ENCODE data around the gene CEACAM18.
"Not testable (repeated sequence)": the region's sequence is repeated elsewhere in the genome, so short reads cannot be mapped to it uniquely, and the experiment has no call there.

The CEACAM18 gene

GRCh38 chr19:51462276-51462675 lies 16.1 kb upstream of the CEACAM18 start:
- no peak for DNase-seq

DNA sequence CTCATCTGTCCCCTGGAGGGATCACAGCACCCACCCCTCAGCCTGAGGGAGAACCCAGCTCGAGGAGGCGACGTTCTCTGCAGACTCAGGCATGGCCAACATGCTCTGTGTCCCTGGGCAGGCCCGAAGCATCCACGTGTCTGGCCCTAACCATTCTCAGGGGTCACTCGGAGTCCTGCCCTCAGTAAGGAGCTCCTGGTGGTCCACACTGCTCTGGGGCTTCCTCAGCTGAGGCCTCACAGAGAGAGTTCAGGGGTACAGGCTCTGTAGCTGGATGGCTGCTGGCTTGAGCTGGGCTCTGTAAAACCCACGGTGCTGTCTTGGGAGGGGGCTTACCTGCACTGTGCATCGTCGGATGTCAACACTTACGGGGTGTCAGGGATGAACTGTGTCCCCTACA lies 15.7 kb upstream of the CEACAM18 start:
- no peak for DNase-seq

DNA sequence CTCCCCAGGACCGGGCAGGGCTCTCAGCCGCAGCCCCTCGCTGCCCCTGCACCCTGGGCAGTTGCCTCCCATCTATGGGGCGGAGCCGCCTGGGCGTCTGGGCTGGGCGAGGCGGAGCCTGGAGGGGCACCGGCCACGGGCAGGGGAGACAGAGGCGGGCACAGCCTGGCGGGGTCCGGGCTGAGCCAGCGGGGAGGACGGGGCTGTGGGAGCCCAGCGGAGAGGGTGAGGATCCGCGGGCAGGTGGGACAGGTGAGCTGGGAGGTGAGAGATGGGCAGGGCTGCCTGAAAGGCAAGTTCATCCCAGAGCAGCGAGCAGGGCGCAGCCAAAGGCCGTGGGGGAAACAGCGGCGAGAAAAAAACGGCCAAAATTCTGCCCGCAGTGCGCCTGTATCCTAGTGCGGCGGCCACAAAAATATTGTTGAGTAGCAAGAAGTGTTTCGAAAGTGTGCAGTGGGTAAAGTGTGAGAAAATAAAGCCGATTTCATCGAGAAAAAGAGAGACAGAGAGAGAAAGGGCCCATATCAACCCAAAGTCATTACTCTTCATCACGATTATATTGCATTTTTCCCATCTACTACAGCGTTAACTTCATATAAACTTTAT lies 14.3 kb upstream of the CEACAM18 start:
- DNase-seq: not testable (repeated sequence)

DNA sequence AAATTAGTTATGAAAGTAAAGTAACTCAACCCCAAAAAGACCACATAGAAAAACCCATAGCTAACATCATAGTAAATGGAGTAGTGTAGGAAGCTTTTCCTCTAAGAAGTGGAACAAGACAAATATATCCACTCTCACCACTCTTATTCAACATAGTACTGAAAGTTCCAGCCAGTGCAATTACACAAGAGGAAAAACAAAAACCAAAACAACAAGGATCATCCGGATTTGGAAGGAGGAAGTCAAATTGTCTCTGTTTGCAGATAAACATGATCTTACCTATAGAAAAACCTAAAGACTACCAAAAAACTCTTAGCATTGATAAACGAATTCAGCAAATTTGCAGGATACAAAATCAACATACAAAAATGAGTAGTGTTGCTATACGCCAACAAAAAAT lies 11.6 kb upstream of the CEACAM18 start:
- no peak for DNase-seq

- DNase-seq: no peak
Measured at GRCh38 chr19:51467864-51468544, 10.3 kb upstream of the CEACAM18 start.

- no peak for DNase-seq
Measured at GRCh38 chr19:51468545-51468920, 9.8 kb upstream of the CEACAM18 start.

DNA sequence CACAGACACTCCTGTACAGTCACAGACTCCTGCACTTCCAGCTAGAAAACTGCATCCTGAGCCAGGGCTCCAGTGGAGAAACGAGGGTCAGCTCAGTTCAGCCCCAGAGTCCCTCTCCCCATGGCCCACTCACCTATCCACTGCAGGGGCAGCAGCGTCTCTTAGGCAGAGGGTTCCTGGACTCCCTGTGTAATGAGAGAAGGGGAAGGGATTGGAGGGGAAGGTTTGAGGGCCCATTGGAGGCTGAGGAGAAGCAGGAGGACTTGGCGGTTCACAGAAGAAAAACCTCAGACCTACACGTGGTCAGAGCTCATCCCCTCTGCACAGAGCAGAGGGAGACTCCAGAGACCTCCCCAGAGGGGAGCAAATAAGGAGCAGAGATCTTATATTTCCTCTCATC lies 9.2 kb upstream of the CEACAM18 start:
- no peak for DNase-seq

DNA sequence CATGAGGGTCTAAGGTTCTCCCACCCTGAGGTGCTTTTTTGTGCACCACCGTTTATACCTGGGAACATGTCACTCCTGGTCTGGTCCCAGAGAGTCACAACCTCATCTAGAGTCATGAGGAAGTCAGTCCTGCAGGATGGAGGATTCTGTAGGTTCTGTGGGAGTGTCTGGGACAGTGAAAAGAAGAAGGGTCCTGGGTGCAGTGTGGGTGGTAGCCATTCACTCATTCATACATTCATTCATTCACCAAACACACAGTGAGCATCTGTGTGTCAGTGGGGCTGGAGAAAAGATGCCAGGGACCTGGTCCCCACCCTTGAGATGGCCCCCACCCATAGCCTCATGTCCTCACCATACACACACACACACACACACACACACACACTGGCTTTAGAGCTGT lies 8.7 kb upstream of the CEACAM18 start:
- no peak for DNase-seq

DNA sequence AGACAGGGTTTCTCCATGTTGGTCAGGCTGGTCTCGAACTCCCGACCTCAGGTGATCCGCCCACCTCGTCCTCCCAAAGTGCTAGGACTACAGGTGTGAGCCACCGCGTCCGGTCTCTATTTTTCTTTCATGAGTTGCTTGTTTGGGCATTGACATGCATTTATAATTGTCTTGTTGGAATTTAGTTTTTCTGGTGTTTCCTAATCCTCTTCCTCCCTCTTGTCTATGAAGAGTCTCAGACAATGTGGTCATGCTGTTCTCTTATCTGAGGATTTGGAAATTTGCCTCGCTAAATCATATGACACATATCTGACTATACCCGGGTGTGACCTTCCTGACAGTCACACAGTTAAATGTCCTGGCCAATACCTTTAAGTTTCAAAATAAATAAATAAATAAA lies 7.4 kb upstream of the CEACAM18 start:
- DNase-seq: no peak

GRCh38 chr19:51471527-51471926 lies 6.8 kb upstream of the CEACAM18 start:
- no peak for DNase-seq

DNA sequence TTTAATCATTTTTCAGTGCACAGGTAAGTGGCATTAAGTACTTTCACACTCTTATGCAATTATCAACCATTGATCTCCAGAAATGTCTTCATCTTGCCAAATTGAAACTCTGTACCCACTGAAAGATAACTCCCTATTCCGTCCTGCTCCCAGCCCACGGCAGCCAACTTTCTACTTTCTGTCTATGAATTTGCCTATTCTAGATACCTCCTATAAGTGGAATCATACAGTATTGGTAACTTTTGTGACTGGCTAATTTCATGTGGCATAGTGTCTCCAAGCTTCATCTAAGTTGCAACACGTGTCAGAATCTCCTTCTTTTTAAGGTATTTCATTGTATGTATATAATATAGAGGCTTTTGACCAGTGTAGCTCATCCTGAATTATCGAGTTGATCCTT lies 5.7 kb upstream of the CEACAM18 start:
- no peak for DNase-seq

DNA sequence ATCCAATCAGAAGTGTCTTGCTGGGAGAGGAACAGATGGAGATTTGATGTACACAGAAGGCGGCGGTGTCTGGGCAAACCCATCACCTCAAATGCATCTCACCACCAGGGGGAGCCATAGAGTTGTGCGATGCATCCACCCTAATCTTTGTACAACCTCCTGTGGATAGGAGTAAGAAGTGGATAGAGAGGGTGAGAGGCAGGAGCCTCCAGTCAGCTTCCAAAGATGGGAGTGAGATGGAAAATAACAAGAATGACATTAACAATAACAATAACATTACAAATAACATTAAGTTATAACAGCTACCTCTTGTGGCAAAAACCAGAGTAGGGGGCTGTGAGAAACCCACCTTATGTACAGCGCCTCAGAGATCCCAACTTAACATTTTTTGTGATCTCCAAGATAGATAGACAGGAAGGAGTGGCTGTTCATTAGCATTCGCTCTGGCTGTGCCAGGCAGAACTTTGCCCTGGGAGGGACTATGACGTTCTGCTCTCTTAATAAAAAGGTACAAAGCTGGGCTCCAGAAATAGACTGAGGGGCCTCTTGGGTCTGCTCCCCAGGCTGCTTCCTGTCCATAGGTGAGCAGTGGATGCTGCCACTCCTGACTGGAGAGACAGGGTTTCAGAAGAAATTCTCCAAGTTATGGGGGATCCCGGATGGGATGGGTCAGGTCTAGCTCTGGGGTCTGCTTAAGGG lies 5.2 kb upstream of the CEACAM18 start:
- peak; percentile 87 for DNase-seq

GRCh38 chr19:51476164-51476563 lies 2.2 kb upstream of the CEACAM18 start:
- no peak for DNase-seq

DNA sequence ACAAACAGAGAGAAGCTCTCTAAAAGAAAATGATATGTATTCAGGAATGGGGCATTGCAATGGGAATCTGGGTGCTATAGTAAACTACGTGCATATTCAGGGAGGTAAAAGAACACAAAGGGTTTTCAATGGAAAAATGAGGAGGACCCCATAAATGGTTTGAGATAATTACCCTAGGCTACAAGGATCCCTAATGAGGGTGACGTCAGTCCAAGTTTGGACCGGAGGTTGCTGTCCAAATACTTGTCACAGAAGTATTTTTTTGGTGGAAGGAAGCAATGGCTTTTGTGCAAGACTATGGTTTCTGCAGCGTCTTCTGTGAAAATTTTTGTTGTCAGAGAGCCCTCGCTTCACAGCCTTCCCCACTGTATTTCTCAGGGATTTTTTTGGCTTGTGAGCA lies 995 bp upstream of the CEACAM18 start:
- no peak for DNase-seq

- no peak for DNase-seq
Measured at GRCh38 chr19:51479531-51480331, 1.4 kb downstream of the CEACAM18 start.

DNA sequence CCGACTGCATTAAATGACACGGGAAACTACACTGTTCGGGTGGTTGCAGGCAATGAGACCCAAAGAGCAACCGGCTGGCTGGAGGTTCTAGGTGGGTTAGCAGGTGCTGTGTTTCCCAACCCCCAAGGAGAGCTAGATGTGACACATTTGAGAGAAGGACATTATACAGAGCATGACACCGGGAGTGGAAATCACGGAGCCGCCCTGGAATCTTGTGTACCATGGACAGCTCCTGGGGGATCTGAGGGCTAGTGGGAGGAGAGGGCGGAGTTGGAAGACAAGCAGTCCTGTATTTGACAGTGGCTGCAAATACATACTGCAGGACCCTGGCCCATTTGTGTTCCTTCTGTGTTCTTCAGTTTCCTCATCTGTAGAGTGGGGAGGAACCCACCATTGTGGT lies 2.3 kb downstream of the CEACAM18 start:
- no peak for DNase-seq

- no peak for DNase-seq
Measured at GRCh38 chr19:51485960-51486660, 7.8 kb downstream of the CEACAM18 start.

GRCh38 chr19:51488491-51488890 lies 10.2 kb downstream of the CEACAM18 start:
- no peak for DNase-seq

- no peak for DNase-seq
Measured at GRCh38 chr19:51489113-51489512, 10.8 kb downstream of the CEACAM18 start.

DNA sequence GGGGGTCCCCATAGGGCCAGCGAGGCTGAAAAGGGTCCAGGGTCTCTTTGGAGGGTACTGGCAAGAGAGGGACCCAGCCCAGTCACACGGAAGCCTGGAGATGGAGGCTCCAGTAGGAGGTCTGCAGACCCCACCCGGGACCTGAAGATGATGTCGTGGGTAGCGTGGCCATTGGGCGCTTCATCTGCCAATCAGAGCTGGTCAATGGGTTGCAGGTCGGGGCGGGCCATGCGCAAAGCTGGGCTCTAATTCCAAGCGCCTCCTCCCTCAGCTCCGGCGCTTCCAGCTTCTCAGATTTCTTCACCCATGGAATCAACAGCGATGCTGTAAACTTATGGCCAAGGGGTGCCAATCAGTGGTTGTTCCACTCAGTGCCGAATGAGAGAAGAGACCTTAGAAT lies 12.3 kb downstream of the CEACAM18 start:
- no peak for DNase-seq

DNA sequence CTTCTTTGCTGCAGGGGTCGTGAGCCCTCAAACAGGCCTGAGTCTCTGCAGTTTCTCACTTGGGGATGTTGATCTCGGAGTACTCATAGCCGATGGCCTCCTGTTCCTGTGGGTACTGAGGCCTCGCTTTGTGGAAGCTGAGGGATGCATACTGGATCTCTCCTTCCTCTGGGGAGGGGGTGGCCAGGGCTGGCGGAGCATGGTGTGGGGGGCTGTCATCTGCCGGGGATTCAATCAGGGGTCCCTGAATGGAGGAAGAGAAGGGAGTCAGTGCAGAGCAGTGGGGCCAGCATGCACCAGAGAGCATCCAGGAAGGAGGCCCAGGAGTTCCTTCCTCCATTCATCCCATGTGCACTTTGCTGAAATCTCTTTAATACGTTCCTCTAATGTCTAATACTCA lies 13.2 kb downstream of the CEACAM18 start:
- no peak for DNase-seq

DNA sequence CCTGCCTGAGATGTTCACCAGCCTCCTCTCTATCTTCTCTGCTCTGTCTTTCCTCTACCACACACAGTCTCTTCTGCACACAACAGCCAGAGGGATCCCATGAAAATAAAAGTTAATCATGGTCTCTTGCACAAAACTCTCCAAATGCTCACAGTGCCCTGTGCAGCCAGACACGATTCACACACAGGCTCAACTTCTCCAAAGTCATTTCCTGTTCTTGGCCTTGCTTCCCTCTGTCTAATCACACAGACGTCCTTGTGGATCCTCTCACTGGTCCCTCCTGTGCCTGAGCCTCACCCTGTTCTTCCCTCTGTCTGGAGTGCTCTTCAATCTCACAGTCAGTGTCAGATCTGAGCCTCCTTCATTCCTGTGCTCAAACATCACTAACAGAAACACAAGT lies 15.4 kb downstream of the CEACAM18 start:
- no peak for DNase-seq

- DNase-seq: no peak
Measured at GRCh38 chr19:51497666-51498065, 19.3 kb downstream of the CEACAM18 start.
